ENCODE measurements around the gene NFX1.
"Not testable (repeated sequence)": the region's sequence is repeated elsewhere in the genome, so short reads cannot be mapped to it uniquely, and the experiment has no call there.

The NFX1 gene

DNA sequence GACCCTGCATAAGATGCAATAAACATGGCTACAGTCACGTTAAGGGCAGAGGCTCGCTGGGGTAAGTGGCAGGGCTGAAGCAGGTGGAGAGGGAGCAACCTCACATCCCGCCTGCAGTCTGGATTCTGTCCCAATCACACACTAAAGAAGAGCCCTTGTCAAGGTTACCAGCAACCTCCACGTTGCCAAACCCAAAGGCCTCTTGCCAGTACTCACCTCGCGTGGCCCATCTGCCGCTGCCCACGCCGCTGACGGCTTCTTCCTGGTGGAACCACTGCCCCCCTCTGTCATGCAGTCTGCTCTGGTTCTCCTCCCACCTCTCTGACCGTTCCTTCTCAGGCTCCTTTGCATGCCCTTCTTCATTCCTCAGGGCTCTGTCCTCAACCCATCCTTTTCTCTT, 103.3 kb downstream of the NFX1 start:
- no peak for TF ChIP-seq JUND (IDR thresholded peaks at IDR 0.05; ENCODE audit: low read depth)
- in situ Hi-C loops (cut with HindIII; ENCODE audit: low pct_unique_long_range_greater_than_20kb, low sequenced_read_pairs): no loop called here
- no peak for DNase-seq (ENCODE audit: low read depth in 1 of 2, low spot score in 1 of 2)

DNA sequence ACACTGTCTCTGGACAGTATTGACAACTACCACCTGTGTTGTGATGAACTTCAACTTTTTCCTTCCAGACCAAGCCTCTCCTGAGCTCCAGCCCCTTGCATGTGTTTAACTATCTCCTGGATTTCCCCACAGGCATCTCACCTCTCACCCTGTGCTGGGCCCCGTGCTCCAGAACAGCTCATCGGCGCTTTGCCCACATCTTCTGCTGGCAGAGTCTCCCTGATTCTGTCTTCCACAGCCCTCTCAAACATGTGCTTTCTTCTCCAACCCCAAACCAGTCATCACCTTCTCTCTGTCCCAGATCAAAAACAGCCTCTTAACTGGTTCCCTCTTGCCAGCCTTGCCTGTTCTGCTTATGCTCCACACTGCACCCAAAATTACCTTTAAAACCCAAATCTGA, 103.7 kb downstream of the NFX1 start:
- in situ Hi-C loops (cut with HindIII; ENCODE audit: low pct_unique_long_range_greater_than_20kb, low sequenced_read_pairs); DNase-seq (ENCODE audit: low read depth in 1 of 2, low spot score in 1 of 2): not testable (repeated sequence)

DNA sequence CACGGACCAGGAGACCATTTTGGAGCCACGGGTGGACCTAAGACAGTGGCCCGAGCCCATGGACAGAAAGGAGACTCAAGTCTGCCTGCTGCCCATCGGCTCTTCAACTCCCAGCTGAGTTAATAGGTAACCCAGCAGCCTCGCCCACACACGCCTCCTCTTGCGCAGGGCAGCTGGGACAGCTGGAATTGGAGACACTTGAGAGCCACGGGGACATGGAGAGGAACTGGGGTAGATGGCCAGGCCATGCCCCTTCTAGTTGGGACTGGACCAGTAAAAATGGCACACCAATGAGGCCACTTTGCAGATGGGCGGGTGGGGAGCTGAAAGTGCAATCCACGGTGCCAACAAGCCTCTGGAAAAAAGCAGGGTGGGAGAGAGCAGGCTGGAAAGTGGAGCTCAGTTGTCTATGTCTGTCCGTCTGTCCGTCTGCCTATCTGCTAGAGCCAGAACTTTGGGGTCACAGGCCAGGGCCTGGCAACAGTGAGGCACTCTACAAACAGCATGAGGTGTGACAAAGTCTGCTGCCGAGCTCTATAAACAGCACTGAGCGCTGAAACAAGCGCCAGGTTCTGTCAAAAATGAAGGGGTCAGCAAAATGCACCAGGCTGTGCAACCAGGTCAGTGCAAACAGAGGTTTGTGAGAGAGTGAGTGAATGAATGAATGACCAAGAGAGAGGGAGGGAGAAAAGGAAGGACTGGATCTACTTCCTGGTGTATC, 105.0 kb downstream of the NFX1 start:
- in situ Hi-C loops (cut with HindIII; ENCODE audit: low pct_unique_long_range_greater_than_20kb, low sequenced_read_pairs): not testable (repeated sequence)

DNA sequence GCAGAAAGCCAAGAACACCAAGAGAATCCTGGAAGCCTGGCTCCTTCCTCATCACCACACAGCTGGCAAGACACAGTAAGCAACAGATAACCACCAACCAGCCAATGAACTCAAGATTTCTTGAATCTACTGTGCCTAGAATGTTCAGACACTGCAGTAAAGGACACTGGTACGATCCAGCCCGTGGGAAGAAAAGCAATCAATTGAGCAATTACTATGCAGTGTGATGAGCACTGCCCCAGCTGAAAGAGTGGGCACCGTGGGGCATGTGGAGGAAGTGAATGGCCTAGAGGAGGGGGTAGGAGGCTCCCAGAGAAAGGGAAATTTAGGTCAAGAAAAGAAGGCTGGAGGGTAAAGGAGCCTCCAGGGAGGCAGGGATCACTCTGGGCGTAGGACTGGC, 107.5 kb downstream of the NFX1 start:
- in situ Hi-C loops (cut with HindIII; ENCODE audit: low pct_unique_long_range_greater_than_20kb, low sequenced_read_pairs); DNase-seq (ENCODE audit: low read depth in 1 of 2, low spot score in 1 of 2): not testable (repeated sequence)

More for the DNA sequence above, 105.0 kb downstream of the NFX1 start:
- DNase-seq (ENCODE audit: low read depth in 1 of 2, low spot score in 1 of 2): not testable (repeated sequence)

DNA sequence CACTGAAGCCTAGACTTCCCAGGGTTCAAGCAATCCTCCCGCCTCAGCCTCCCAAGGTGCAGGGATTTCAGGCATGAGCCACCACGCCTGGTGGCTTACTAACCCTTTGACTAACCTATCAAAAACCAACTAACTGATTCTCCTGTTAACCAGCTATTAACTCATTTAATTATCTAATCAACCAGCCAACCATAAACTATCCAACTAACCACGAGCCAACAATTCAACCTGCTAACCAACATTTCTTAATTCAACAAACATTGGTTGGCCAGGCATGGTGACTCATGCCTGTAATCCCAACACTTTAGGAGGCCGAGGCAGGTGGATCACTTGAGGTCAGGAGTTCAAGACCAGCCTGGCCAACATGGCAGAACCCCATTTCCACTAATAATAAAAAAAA, 108.7 kb downstream of the NFX1 start:
- DNase-seq (ENCODE audit: low read depth in 1 of 2, low spot score in 1 of 2); in situ Hi-C loops (cut with HindIII; ENCODE audit: low pct_unique_long_range_greater_than_20kb, low sequenced_read_pairs): not testable (repeated sequence)

DNA sequence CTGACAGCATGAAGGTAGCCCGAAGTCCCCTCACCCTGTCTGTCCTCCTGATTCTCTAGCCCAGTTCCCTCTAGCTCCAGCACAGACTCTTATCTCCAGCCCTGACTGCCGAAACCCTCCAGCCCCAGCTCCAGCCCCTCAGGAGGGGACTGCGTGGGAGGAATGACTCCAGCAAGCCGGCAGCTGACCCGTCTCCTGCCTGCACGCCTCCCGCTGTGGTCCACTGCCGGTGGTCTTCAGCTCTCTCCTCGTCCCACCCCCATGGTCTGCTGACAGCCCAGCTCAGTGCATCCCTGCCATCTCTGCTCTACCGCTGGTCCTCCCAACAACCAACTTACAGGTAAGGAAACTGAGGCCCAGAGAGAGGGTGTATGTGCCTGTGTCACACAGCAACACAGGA, 111.5 kb downstream of the NFX1 start:
- in situ Hi-C loops (cut with HindIII; ENCODE audit: low pct_unique_long_range_greater_than_20kb, low sequenced_read_pairs); DNase-seq (ENCODE audit: low read depth in 1 of 2, low spot score in 1 of 2): not testable (repeated sequence)

DNA sequence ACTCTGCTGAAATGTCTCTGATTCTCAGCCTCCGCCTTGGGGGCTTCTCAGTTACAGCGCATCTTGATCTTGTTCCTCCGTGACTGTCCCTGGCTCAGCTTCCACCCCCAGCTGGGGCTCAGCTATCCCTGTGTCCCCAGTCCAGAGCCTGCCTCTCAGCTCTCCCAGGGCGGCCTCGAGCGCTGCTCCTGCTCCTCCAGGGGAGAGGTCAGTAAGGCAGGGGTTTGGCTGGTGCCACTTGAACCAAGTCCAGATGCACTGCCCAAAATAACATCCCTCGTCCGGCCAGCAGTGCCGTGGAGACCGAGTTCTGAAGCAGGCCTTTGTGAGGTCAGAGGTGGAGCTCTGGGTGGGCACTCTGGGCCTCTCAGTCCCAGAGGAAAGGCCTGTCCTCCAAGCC, 112.1 kb downstream of the NFX1 start, which contains the start of gene AQP7:
Gene AQP7 (minus strand): TSS at position 198 of the 400 bp plus-strand sequence. CDS start 1,306 bp downstream, outside the sequence.
- DNase-seq (ENCODE audit: low read depth in 1 of 2, low spot score in 1 of 2); in situ Hi-C loops (cut with HindIII; ENCODE audit: low pct_unique_long_range_greater_than_20kb, low sequenced_read_pairs): not testable (repeated sequence)

DNA sequence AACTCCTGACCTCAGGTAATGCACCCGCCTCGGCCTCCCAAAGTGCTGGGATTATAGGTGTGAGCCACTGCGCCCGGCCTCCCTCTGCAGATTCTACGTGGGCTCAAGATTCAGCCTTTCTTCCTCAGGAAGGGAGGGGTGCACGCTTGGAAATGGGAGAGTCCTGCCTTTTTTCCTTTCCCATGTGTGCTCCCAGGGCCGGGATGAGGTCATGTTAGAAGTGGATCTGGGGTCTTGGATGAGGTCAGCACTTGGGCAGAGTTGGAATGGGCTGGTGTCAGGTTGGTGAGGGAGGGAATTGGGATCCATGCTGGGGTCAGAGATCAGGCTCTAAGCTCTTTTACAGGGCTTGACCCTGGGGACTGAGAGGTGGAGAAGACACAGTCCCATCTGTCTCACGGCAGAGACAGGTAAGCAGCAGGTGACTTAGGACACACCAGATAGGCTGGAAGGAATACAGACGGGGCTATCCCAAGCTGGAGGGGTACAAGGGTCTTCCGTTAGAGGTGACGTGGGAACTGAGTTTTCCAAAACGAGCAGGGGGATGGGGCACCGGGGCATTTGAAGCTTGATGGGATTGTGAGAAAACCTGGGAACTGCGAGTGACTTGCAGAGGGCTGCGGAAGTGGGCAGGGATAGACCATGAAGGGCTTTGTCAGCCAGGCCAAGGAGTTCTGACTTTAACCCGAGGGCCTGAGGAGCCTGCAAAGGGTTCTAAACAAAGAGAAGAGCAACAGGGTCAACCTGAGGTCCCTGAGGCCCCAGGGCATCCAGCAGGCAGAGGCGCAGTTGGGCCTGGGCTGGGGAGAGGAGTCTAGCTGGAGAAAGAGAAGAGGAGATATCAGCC, 113.8 kb downstream of the NFX1 start:
- no peak for TF ChIP-seq JUND (IDR thresholded peaks at IDR 0.05; ENCODE audit: low read depth)
- no peak for DNase-seq (ENCODE audit: low read depth in 1 of 2, low spot score in 1 of 2)
- in situ Hi-C loops (cut with HindIII; ENCODE audit: low pct_unique_long_range_greater_than_20kb, low sequenced_read_pairs): no loop called here

DNA sequence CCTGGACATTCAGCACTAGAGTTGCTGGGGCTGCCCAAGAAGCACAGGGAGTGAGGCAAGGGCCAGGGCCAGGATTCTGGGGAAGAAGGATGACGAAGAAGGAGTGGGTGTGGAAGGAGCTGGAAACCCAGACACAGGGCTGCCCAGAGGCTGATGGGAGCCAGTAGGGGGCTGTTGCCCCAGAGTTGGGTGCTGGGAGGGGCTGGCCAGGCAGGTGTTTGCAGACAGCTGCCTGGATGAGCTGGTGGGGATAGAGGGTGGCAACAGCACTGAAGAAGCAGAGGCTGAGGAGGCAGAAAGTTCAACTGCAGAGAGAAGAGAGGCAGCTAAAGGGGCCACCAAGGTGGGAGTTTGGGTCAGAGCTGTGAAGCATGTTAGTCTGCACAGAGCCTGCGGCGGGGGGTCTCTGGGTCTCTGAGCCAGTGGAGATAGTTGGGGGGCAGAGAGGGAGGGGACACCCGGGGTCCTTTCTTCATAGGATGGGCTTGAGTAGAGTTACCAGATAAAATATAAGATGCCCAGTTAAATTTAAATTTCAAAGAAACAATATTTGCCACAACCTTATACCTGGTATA, 114.6 kb downstream of the NFX1 start:
- no peak for TF ChIP-seq JUND (IDR thresholded peaks at IDR 0.05; ENCODE audit: low read depth)
- in situ Hi-C loops (cut with HindIII; ENCODE audit: low pct_unique_long_range_greater_than_20kb, low sequenced_read_pairs): no loop called here
- no peak for DNase-seq (ENCODE audit: low read depth in 1 of 2, low spot score in 1 of 2)

DNA sequence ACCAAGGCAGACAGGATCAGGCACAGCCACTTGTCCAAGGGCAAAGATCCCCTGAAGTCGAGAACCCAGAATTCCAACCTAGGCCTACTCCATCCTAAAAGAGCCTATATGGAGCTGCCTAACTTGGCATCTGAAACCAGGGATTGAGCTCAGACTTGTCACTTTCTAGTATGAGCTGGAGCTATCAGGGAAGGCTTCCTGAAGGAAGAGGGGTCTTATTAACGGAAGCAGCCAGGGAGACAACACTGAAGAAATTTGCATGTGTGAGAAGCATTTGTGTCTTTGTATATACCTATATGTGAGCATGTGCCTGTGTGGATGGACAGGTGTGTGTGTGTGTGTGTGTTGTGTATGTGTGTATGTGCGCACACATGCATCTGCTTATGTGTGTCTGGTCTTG, 116.7 kb downstream of the NFX1 start:
- in situ Hi-C loops (cut with HindIII; ENCODE audit: low pct_unique_long_range_greater_than_20kb, low sequenced_read_pairs): no loop called here
- TF ChIP-seq JUND (IDR thresholded peaks at IDR 0.05; ENCODE audit: low read depth): no peak
- no peak for DNase-seq (ENCODE audit: low read depth in 1 of 2, low spot score in 1 of 2)

DNA sequence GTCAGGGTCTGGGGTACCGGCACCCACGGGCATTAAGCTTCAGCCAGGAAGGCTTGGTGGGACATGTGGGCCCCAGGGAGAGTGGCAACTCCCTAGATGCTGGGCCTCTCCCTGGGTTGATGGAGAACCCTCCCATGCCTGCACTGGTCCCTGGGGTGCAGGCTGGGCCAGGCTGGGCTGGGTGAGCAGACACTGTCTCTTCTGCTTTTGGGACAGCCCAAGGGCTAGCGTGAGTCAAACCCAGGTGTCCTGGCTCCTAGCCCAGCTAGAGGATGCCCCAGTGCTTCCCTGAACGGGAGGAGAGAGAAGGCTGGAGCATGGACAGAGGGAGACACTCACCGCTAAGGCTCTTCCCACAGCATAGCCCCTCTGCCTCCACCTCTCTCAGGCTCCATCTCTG, 117.8 kb downstream of the NFX1 start:
- in situ Hi-C loops (cut with HindIII; ENCODE audit: low pct_unique_long_range_greater_than_20kb, low sequenced_read_pairs): no loop called here
- no peak for DNase-seq (ENCODE audit: low read depth in 1 of 2, low spot score in 1 of 2)
- no peak for TF ChIP-seq JUND (IDR thresholded peaks at IDR 0.05; ENCODE audit: low read depth)

DNA sequence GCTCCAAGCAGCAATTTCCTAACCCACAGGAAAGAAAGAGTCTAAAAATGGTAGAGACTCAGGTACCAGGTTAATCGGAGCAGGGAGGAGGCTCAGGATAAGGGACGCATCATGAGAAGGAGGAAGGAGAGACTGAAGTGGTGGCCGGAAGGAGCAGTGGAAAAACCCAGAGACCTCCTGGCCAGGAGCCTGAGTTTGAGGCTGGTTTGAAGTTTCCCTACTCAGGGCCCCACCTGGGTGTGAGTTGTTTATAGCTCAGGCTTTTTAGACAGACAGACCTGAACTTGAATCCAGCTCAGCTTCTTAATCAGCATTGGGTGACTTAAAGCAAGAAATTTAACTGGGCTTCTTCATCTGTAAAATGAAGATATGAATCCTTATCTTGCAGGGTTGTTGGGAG, 124.0 kb downstream of the NFX1 start:
- in situ Hi-C loops (cut with HindIII; ENCODE audit: low pct_unique_long_range_greater_than_20kb, low sequenced_read_pairs): no loop called here
- no peak for TF ChIP-seq JUND (IDR thresholded peaks at IDR 0.05; ENCODE audit: low read depth)
- no peak for DNase-seq (ENCODE audit: low read depth in 1 of 2, low spot score in 1 of 2)

DNA sequence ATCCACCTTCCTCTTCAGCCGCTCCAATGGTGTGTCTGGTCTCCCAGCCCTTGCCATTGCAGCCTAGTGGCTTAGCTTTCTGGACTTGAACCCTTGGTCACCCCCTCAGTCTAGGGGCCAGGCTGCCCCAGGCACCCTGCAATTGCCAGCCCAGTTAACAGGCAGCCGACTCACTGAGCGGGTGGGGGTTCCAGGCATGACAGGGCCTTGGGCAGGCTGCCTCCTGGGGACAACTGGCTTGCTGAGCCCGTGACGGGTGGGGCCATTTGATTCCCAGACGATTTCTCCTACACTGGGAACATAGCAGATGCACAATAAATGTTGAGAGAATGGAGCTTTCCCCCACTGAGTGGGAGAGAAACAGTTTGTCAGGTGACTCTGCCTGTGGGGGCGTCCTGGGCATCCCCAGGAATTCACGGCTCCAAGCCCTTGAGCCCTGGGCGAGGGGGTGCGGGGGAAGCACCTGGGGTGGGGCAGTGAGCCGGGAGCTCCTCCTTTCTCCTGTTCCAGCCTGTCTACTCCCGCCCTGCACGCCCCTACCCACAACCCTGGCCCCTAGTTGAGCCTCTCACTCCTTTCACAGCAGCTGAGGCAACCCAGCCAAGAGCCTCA, 124.7 kb downstream of the NFX1 start:
- DNase-seq (ENCODE audit: low read depth in 1 of 2, low spot score in 1 of 2): no peak
- no peak for TF ChIP-seq JUND (IDR thresholded peaks at IDR 0.05; ENCODE audit: low read depth)
- in situ Hi-C loops (cut with HindIII; ENCODE audit: low pct_unique_long_range_greater_than_20kb, low sequenced_read_pairs): no loop called here
